NCI-H1105 treated with DMSO at 0.1 percent for 48 hours (cell line): ENCODE results near the gene ACOT2.

Experiments used
- DNase-seq: peaks from one replicate; lab custom pipeline; 2025; lab: John Stamatoyannopoulos, UW

ACOT2 gene

GRCh38 chr14:73613419-73613963, 44.5 kb downstream of the ACOT2 start:
- DNase-seq = no peak

GRCh38 chr14:73616831-73617230, 47.8 kb downstream of the ACOT2 start:
- DNase-seq = no peak

- no peak for DNase-seq
These were observed 50.5 kb downstream of the ACOT2 start for GRCh38 chr14:73619524-73619923.

GRCh38 chr14:73620268-73620667, 51.3 kb downstream of the ACOT2 start:
- no peak for DNase-seq

GRCh38 chr14:73623504-73624054, 54.6 kb downstream of the ACOT2 start:
- no peak for DNase-seq
